ENCODE results near the gene C17orf100.
A peak's percentile ranks its signal among the peaks of the same experiment; 100 is the strongest.

C17orf100 gene

GRCh38 chr17:6651354-6651918 is at the start of gene C17orf100, which contains the start of gene MED31:
C17orf100 (plus strand) TSS chr17:6651762; CDS start chr17:6651914, 152 bp downstream.
MED31 (minus strand) TSS chr17:6651605; CDS start chr17:6651528, 77 bp downstream.
- peak; percentile 92 to 94 (median 93) for DNase-seq (ENCODE audit: low read depth in 3 of 3)

DNA sequence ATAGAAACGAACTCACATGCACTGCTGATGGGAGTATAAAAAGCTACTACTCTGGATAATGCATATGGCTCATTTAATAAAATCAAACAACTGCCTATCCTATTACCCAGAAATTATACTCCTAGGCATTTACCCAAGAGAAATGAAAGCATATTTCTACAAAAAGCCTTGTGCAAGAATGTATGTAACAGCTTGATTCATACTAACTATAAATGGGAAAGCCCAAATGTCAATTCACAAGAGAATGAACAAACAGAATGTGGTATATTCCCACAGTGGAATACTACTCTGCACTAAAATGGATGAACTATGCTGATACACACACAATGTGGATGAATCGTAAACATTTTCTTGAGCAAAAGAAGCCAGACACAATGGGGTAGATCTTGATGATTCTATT is 49.4 kb upstream of the C17orf100 start:
- no peak for DNase-seq (ENCODE audit: low read depth in 3 of 3)

- no peak for DNase-seq (ENCODE audit: low read depth in 3 of 3)
These were observed 47.7 kb upstream of the C17orf100 start for GRCh38 chr17:6603744-6604325.

DNA sequence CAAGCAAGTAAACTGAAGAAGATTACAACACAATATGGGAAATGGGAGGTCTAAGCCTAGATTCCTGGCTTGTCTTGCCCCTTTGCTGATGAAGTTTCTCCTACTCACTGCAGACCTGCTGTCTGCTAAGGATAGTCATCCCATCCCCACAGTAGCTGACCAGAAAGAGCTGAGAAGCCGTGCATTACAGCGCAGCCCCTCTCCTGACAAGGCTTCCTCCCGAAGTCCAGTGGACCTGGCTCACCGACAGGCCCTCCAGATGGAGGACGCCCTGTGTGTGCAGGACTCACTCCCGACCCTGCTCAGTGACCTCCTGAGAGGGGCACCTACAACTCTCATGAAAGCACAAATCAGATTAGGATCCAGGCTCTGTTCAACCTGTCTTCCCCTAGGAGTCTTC is 46.4 kb upstream of the C17orf100 start:
- no peak for DNase-seq (ENCODE audit: low read depth in 3 of 3)

DNA sequence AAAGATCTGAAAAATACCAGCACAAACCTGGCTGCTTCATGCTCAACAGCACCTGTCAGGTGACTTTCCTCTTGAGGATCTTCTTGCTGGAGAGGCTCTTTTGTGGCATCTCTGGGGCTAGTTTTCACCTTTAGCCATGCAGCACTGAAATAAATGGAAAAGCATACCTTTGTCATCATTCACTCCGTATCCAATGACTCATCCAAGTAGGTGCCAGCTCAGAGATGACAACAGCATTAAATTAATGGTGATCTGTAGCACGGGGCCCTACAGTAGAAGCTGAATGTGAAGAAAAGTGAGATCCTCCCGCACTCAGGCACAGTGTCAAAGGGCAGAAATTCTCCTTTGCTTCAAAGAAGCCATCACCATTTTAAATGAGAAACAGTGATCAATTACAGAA is 43.2 kb upstream of the C17orf100 start:
- DNase-seq (ENCODE audit: low read depth in 3 of 3): no peak

GRCh38 chr17:6610011-6610410 is 41.6 kb upstream of the C17orf100 start:
- no peak for DNase-seq (ENCODE audit: low read depth in 3 of 3)

- no peak for DNase-seq (ENCODE audit: low read depth in 3 of 3)
These were observed 40.3 kb upstream of the C17orf100 start for GRCh38 chr17:6611231-6611630.

GRCh38 chr17:6623941-6624340 is 27.6 kb upstream of the C17orf100 start:
- DNase-seq (ENCODE audit: low read depth in 3 of 3): no peak

DNA sequence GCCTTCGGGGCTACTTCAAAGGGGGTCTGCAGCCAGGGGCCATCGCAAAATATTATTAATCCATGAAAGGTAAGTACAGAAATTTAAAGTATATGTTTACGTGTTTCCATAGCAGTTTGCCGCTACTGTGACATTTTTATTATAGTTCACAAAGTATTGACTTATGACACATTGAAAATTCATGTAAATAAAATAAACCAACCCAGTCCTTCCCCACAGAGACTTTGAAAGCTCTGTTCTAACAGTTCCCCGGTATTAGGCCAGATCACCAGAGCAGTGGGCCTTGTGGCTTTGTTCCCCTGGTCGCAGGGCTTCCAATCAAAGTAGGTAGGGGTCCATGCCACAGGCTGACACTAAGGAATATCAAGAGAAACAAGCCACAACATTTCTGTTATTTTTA is 24.9 kb upstream of the C17orf100 start:
- DNase-seq (ENCODE audit: low read depth in 3 of 3): no peak

DNA sequence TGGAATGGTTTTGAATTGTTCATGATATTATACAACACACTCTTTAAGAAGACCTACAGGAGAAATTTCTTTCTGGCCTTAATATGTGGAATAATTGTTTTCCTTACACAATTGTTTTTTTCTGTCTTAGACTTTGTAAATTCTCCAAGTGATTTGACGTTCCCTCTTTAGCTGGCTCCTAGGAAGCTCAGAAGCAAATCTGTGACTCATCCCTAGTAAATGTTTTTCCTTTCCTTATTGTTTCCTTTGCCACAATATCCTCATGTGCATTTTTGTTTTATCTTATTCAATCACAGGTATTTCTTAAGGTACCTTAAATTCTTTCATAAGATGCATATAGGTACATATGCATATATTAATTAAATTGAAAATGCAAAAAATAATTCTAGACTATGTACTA is 24.5 kb upstream of the C17orf100 start:
- DNase-seq (ENCODE audit: low read depth in 3 of 3): no peak

DNA sequence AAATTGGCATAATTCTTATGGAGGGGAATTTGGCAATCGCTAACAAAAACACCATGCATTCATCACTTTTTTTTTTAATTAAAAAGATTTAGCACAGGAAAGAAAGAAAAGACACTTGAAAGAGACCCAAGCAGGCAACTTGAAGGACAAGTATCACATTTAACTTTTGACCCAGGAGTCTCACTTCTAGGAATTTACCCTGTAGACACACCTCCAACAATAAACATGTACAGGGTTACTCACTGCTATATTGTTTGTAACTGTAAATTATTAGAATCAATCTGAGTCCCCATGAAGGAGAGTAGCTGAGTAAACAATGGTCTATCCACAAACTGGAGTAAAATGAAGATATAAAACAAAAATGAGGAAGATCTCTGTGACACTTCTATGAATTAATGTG is 21.2 kb upstream of the C17orf100 start:
- DNase-seq (ENCODE audit: low read depth in 3 of 3): no peak

DNA sequence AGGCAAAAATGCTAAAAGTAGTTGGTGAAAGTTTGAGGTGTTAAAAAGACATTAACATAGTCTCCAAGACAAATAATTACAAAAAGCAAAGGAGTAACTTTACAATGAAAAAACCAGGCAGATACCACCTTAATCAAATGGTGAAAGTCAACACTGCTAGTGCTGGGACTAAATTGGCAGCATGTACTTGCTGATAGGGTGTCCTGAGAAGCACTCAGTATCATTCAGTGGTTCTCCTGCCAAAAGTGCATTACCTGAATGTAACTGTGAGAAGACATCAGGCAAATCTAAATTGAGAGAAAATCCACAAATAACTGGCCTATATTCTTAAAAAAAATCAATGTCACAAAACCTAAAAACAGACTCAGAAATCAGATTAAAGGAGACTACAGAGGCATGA is 19.0 kb upstream of the C17orf100 start:
- DNase-seq (ENCODE audit: low read depth in 3 of 3): no peak

DNA sequence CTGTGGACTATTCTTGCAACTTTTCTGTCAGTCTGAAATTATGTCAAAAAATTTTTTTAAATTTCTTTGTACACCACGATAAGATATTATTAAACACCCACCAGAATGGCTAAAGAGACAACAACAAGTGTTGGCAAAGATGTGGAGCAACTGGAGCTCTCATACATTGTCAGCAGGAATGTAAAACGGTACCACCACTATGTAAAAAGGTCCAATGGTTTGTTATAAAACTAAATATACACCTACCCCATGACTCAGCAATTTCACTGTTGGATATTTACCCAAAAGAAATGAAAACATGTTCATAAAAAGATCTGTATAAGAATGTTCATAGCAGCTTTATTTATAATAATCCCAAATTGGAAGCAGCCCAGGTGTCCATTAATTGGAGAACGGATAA is 18.3 kb upstream of the C17orf100 start:
- no peak for DNase-seq (ENCODE audit: low read depth in 3 of 3)

DNA sequence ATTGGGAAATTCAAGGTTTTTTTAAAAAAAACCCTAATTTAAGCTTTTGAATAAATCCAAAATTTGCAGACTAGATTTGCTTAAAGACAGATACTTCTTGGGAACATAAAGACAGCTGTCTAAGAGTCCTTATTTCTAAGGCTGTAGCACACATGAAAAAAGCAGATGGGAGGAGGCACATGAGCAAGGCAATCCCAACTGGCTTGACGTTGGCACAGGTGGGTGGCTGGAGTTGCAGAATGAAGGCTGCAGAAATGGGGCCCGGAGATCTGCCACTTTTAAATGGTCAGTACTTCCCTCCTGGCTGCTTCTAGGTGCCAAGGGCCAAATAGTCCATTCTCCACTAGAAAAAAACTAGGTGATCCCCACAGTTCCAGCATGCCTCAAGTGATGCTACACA is 15.5 kb upstream of the C17orf100 start:
- no peak for DNase-seq (ENCODE audit: low read depth in 3 of 3)

DNA sequence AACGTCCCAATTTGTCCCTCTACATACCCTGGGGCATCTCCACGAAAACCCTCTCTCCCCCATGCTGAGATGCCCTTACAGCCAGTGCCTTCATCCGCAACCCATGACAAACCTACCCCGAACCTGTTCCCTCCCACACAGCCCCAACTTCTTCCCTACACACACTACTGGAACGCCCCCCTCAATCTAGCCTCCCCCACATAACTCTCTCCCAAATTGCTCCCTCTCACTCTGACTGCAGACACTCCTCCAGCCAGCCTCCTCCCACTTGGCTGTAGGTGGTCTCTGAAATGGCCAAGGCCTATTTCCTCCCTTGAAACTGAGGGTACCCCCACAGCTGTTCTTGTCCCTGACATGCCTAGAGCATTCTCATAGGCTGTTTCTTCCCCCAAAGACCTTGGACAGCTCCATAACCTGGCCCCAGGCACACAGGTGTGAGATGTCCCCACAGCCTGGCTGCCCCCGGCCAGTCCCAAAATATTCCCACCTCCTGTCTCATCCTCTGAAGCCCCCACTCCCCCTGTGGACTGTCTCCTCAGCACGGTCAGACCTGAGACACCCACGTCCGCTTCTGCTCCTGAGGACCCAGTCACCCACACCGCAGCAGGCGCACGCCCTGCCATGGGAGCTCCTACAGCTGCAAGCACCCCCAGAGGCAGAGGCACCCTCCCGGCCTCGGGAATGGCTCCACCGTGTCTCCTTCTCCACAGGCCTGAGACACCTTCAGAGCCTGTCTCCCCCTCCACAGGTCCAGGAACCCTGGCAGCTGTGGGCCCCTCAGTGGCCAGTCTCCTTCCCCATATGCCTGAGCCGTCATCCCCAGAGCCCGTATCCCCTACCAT is 14.7 kb upstream of the C17orf100 start:
- DNase-seq (ENCODE audit: low read depth in 3 of 3): no peak

GRCh38 chr17:6637458-6637840 is 14.1 kb upstream of the C17orf100 start:
- no peak for DNase-seq (ENCODE audit: low read depth in 3 of 3)

- DNase-seq (ENCODE audit: low read depth in 3 of 3): no peak
These were observed 13.3 kb upstream of the C17orf100 start for GRCh38 chr17:6638046-6638908.

DNA sequence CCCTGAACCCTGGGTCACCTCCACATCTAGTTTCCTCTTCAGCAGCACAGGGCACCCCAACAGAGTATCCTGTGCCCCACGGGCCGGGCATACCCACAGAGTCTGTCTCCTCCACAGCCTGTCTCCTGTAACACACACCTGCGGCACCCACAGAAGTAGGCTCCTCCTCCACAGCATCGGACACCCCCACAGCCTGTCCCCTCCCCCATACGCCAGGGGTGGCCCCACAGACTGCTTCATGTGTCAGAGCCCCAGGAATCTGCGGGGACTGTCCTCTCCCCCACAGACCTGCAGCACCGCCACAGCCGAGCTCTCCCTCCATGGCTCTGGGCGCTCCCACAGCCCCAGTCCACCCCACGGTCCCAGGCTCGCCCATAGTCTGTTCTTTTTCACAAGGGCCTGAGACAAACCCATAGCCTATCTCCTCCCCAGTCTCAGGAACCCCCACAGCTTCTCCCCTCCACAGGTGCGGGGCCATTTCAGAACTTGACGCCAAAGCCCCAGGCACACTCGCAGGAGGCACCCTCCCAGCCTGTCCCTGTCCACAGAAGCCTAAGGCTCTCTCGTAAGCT is 12.5 kb upstream of the C17orf100 start:
- DNase-seq (ENCODE audit: low read depth in 3 of 3): no peak

- DNase-seq (ENCODE audit: low read depth in 3 of 3): no peak
These were observed 11.7 kb upstream of the C17orf100 start for GRCh38 chr17:6639586-6640535.

GRCh38 chr17:6640536-6641246 is 10.9 kb upstream of the C17orf100 start, which contains the start of the genes KIAA0753 and TXNDC17:
KIAA0753 (minus strand) TSS chr17:6640711; CDS start chr17:6635103, 5,608 bp downstream.
TXNDC17 (plus strand) TSS chr17:6641060; CDS start chr17:6641083, 23 bp downstream.
- DNase-seq (ENCODE audit: low read depth in 3 of 3): peak; percentile 90 to 92 (median 92)
